NCI-H1105 (cell line): ENCODE data around the gene SMIM23.
A peak's percentile ranks its signal among the peaks of the same experiment; 100 is the strongest.

Experiments used
- DNase-seq: peaks from one replicate; lab custom pipeline; 2025; lab: John Stamatoyannopoulos, UW

SMIM23 gene

DNA sequence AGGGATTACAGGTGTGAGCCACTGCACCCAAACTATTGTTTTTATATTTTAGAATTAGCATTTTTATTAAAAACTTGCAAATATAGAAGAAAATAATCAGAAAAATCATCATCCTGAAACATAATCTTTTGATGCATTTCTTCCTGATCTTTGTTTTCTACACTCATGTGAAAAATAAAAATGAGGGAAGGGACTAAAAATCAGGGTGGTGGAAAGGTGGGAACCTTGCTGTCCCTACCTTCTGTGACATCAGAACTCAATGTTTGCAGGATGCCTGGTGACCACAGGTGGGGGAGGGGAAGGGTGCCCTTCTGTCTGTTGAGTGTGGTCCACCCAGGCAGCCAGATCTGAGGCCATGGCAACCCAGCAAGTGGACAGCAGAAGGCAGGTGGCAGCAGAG, at the start of gene SMIM23:
SMIM23 (plus strand) TSS at position 301 of the 400 bp plus-strand sequence; CDS start at position 356, 55 bp downstream.
- no peak for DNase-seq

DNA sequence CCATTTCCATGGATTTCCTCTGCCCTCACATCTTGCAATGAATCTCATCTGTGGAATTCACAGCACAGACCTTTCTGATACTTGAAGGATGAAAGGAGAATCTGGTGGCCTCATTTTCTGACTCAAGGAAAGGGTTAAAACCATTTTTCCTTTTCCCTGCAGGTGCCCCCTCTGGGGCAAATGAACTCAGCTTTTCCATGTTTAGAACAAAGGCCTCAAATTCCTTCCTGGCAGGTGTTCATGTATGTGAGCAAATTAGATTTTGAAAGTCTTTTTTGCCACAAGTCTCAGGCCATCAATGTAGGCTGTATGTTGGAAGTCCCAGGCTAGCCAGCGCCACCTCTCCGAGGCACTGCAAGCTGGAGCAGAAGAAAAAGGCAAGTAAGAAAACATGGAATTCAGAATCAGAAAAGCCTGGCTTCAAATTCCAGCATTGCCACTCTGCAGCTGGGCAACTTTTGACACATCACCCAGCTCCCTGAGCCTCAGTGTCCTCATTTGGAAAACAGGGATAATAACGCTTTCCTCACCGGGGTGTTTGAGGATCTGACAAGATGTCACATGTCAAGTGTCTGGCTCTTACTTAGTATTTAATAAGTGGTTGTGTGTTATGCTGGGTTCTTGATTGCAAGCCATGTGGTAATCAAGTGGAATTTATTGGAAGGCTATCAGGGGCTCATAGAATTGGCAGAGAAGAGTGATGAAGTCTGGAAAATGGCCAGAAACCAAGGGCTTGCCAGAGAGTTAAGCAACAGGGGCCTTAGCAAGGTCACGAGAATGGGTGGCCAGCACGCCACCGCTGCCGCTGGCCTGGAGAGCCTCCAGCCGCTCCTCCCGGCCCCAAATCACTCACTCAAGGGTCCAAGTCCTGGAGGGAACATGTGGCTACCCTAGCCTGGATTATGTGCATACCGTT, 48.4 kb upstream of the SMIM23 start:
- DNase-seq = peak; percentile 4

DNA sequence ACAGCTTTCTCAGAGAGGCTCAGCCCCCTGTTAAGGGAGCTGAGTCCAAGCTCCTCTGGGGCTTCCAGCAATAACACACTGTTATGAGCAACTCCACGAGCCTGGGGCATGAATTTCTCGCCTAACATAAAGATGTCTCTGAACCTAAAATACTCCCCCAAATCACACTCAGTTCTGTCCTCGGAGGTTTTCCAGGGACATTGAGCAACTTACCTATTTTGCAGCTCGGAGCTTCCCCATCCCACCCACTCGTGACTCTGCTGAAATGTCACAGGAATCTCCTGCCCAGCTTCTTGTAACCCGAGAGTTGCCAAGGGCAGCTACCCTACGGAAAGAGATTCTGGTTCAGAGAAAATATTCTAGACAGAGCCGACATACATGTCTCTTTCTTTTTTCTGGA, 47.1 kb upstream of the SMIM23 start:
- DNase-seq = no peak

DNA sequence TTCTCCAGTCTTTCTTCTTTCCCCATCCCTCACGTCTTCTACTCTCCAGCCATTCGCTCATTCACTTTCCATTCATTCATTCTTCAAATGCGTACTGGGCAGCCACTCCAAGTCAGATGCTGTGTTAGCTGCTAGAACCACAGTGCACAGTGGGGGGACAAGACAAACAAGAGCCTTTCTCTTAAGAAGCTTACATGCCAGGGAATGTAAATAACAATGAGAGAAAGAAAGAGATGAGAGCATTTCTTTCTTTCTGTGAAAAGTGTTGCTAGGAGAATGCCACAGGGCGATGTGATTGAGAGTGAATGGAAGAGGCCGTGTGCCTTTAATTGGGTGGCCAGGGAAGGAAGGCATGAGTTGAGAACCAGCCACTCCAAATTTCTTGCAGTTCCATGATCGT, 46.3 kb upstream of the SMIM23 start:
- no peak for DNase-seq

DNA sequence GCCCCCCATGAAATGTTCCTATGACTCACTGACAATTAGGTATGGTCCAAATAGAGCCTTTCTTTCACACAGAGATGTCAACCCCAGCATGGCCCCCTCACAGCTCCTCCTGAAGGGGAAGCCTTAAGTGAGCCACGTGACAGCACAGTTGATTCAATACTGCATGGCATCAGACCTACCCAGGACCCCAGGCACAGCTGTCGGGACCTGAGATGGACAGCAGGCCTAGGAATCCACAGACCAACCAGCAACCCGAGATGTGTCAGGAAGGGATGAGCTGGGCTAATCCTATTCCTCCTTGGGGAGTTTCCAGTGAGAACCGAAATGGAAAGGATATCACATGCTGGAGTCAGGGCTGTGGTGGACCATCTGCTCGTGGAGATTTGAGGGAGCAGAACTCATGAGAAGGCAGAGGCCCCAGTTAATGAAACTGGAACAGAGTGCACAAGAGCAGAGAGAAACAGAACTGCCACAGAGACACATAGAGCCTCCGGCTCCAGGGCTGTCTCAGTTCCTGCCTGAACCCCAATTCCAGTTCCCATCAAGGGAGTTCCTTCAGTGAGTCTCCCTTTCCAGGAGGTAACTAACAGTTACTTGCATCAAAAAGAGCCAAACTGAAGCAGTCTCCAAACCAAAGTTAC, 42.1 kb upstream of the SMIM23 start:
- no peak for DNase-seq

DNA sequence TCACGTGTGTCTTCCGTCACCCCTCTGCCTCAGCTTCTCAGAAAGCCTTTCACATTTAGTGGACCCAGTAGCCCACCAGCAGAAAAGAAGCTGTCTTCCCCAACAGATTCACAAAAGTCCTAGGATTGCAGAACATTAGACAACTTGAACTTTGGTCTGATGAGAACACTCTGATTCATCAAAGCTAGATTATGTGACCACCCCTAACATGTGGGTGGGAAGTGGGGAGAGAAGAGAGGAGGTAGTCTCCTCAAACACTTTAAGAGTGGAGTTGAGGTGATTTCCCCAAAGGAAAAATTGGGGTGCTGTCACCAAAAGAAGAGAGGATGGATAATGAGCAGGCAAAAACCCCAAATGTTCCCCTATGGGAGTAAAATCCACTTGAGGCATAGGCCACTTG, 41.4 kb upstream of the SMIM23 start:
- no peak for DNase-seq

DNA sequence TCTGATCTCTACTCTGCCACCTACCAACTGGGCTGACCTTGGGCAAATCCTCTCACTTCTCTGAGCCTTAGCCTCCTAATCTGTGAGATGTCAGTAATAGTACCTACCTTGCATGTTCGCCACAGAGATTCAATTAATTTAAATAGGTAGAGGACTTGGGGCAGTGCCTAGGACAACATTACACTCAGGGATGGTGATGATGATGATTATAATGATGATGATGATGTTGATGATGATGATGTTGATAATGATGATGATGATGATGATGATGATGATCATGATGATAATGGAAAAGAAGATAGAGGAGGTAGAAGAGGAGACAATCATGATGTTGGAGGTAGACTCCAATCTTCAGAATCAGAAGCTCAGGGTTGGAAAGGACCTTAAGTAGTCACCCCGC, 40.7 kb upstream of the SMIM23 start:
- no peak for DNase-seq

DNA sequence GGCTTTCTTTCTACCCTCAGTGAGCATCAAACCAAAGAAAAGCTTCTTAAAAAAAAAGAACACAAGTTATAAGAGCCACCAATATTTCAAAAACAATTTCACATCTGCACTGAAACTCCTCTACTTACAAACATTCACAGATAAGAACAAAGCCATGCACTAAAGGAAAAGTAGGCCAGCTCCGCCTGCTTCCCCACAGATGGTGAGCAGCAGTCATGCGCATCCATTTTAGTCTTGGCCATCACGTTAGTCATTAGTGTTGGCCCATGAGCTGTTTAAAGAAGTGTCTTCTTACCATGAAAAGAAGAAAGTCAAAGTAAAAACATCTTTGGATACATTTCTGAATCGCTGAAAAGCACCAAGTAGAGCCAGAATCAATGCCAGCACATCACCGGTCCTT, 40.0 kb upstream of the SMIM23 start:
- DNase-seq = no peak

DNA sequence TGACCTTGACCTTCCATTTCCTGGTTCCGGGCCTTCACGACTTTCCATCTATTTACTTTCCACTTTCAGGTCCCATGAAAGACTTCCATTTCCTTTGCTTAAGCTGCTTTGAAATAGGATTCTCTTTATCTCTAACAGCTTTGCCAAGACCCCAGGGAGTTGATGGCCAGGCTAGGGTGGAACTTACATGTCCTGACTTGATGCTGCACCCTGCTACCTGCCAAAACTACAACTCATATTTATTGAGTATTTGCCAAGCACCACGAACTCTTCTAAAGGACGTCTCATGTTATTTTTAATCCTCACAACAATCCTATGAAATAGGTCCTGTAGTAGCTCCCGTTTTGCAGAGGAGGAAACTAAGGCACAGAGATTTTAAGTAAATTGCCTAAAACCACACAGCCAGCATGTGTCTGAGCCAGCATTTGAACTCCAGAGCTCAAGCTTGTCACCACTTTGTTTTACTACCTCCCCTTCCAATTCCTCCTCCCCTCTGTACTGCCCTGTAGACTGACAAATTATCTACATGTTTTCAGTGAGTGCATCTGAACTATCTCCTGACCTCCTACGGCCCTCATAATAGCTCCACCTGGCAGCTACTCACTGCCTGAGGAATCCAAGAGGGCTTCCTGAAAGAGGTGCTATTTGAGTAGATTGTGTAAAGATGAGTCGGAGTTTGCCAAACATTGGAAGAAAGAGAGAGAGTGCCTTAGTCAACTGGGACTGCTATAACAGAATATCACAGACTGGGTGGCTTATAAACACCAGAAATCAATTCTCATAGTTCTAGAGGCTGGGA, 38.4 kb upstream of the SMIM23 start:
- DNase-seq = no peak

DNA sequence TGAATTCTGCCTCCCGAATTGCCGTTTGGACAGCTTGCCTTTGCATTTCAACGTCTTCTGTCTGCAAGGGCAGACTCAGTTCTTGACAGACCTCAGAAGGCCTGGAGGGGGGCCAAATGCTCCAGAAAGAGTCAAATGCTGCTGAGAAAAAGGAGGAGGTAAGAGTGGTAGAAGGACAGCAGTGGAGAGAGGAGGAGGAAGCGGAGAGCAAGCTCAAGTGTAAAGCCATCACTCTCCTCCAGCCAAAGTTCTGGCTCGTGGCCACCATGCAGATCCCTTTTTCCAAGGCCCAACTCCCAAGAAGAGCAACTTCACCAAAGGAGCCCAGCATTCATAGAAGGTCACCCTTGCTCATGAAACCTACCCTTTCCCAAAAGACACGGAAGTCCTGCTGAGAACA, 36.9 kb upstream of the SMIM23 start:
- no peak for DNase-seq

DNA sequence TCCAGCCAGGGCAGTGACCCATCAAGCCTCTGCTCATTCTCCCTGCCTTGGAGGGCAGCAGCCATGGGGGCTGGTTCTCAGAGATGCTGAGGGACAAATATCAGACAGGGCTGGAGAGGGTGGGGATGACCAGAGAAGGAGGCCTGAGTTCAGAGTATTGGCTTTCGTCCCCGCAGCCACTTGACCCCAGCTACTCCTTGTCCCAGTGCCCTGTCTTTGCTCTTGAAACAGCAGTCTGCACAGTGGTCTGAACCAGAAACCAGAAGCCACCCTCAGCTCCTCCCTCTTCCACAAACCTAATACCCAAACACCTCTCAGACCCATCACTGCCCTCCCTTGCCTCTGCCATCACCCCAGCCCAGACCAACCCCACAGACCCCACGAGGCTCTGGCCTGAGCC, 36.3 kb upstream of the SMIM23 start:
- no peak for DNase-seq

DNA sequence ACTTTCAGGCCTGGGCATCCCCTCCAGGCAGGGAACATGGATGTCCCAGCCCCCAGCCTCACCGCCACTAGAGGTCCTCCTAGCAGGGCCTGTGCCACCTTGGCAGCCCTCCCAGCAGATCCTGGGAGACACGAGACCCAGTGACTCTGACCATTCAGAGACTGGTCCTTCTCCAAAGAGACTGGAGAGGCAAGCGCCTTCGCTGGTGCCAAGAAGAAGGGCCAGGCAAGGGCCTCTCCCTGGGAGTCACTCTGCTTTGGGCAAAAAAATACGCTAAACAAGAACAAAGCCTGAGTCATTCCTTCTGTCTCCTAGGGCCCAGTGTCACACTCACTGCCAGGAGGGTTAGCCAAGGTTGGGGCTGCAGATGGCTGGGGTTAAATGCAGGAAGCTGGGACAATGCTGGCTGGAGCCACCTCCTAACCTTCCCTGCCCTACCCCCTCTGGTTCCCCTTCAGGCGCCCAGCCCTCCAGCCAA, 35.3 kb upstream of the SMIM23 start:
- DNase-seq = no peak

DNA sequence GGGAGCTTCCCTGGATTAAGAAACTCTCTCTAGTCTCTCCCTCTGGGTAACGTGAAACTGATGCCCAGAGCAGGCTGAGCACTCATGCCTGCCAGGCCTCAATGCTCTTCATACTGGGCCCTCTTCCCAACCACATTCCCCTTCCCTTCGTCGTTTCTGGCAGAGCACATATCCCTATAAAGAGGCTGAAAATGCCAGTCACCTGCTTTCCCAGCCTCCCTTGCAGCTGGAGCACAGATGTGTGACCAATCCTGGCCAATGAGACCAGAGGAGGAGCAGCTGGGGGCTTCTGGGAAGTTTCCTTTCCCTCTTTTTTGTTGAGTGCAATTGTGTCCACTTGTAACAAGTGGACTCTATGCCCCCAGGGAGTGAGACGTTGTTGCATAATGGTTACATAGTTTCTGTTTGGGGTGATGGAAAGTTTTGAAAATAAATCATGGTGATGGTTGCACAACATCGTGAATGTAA, 30.2 kb upstream of the SMIM23 start:
- no peak for DNase-seq

DNA sequence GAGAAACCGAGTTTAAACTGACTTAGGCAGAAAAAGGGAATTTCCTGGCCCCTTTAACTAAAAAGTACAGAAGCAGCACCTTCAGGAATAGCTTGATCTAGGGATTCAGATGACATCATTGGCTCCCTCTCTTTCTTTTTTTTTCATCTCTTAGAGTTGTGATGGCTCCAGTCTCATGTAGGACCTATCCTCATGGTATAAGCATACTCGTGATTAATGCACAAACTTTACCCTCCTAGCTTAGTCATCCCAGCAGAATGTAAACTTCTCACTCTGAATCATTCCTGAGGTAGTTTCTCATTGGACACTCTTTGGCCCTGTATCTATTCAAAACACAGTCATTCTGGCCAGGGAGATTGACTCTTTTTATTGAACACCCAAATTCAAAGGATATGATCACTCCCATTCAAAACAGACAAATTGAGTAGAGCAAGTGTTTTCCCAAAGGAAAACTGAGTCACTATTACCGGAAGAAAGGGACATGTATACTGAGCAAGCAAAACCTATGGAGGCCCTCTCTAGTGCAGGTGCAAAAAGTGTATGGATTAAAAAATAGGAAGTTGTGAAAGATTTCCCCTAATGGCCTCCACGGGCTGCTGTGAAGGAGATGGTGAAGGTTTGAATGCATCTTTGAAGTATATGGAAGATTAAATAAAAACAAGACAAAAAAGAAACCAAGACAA, 27.6 kb upstream of the SMIM23 start:
- no peak for DNase-seq

DNA sequence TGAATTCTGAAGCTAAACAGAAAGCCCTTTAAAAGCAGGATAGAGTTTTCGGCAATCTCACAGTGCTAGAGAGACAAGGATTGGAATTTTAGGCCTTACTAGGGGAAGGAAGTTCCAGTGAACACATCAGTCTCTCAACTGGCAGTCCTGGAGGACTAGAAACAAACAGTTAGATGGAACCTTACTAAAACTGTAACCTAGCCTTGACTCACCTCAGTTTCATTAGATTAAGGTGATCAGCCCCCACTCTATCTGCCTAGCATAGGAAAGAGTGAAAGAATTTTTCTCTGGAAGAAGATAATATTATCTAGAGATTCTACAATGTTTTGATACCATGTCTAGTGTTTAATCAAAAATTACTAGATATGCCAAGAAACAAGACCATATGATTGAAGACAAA, 25.8 kb upstream of the SMIM23 start:
- DNase-seq = no peak

DNA sequence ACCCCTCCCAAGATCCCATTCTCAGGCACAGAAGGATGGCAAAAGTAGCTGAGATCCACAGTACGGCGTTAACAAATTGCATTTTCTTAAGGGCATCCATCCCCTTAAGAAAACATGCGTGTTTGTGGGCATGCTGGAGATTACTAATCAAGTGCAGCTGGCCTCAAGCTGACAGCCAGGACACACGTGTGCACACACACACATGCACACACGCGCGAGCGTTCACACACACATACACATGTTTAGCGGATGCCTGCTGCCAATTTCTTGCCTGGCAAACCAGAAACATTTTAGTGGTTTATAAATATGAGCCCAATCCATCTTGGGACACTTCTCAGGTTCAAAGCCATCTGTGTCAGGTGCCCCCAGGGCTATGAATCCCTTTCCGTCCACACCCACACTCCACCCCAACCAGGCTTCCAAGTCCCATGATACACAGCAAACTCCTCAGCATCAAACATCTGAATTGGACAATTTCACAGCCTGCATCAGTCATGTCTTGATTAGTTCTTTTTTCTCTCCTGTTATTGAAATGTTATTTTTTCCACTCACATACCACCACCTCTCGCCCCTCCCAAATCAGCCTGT, 23.5 kb upstream of the SMIM23 start:
- DNase-seq = no peak

DNA sequence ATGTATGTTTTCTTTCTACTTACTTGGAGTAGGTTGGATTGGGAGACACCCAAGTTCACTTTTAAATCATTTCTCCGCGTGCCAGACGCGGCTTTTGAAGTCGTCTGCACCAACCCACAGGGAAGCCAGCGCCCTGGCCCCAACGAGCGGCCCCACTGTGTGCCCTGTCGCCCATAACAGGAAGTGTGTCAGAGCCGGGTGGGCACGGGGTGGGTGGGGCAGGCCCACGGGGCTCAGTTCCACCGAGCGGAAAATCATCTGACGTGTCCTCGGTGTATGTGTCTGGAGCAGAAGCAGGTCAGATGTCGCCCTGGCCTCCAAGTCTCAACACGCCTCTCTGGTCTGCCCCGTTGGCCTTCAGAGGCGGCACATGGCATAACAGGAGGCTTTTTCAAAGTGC, 22.7 kb upstream of the SMIM23 start:
- DNase-seq = no peak

DNA sequence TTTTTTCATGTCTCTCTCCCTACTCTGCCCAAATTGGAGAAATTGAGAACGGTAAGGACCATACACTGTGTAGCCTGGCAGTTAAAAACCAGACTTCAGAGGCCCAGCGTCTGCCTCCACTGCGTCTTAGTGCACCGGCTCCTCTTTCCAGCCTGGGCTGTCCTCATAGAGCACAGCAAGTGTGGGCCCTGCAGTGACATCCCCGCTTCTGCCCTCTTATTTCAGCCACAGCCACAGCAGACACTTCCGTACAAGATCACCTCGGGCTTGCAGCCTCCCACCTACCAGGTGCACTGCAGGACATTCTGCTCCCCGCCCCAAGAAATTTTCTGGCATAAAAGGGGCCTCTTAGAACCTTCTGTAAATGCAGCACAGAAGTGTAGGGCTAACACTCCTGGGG, 21.4 kb upstream of the SMIM23 start:
- no peak for DNase-seq

DNA sequence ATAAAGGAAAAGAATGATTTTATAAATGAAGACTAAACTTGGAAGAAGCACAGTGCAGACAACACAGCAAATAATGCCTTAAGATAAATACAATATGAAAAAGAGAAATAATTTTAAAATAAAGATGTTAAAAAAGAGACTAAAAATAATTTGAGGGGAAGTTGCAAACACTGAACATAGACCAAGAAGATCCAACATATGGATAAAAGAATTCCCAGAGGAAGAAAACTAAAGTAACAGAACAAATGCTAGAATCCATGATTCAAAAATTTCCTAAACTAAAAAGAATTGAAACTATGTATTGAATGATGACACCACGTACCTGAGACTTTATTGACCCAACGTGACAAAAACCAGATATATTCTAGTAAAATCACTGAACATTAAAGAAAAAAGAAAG, 18.7 kb upstream of the SMIM23 start:
- no peak for DNase-seq

DNA sequence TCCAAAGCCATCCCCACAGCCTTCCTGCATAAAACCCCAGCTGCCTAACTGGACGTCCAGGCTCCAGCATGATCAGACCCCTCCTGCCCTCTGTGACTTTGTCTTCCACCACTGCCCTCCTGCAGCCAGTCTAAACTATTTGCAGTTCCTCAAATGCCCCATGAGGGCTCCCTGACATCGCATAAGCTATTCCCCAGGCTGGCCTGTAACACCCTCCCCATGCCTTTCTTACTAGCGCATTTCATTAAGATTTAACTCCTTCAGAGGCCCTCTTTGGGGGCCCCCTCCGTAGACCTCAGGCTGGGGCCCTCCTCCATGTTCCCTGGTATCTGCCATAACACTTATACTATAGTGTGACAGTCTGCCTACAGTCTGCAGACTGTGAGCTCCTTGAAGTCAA, 15.5 kb upstream of the SMIM23 start:
- no peak for DNase-seq

DNA sequence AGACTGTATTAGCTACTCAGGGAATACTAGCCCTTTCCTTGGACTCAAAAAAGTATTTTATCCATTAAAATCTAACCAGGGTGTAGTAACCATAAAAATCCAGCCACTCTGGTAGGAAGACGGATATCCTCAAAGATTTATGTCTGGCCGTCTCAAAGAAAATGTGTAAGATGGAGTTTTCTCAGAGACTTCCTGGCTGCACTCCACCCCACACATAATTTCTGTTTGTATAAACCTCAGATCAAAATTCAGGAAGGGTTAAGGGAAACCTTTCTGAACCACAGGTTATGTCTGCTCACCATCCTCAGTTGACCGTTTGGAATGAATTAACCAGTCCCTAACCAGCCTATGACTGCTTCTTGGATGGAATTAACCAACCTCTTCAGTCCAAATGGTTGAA, 13.8 kb upstream of the SMIM23 start:
- DNase-seq = no peak

DNA sequence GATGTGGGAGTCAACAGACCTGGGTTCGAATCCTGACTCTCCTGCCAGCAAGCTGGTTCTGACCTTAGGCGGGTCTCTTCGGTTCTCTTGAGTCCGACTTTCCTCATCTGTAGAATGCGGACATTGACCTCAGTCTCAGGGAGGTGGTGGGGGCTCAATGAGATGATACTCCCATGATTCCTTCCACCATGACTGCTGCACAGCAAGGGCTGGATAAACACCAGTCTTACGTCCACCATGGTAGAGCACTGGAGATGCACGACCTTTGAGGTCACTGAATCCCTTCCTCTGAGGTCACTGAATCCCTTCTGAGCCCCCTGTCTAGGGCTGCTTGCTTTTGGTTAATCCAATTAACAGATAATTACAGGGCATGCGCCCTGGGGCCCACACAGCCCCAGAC, 12.5 kb upstream of the SMIM23 start:
- no peak for DNase-seq
